Duodenal mucosa (tissue), 2 donors: ENCODE data around the gene MAP1LC3A.

Experiments
- H3K27ac ChIP-seq: one replicate; pipeline ENCODE4 v1.7.0; 2013; ENCODE audit warnings: low read depth, low read length
- H3K27me3 ChIP-seq, 2 donors: one replicate each; pipeline ENCODE4 v1.7.0; 2013; ENCODE audit warnings: low read length in 2 of 2, control low read depth in 1 of 2; ENCODE audit not compliant: insufficient read depth in 2 of 2, control insufficient read depth in 1 of 2
- H3K36me3 ChIP-seq, 2 donors: one replicate each; pipeline ENCODE4 v1.7.0; 2013; ENCODE audit warnings: low read length in 2 of 2, control low read depth in 1 of 2; ENCODE audit not compliant: insufficient read depth in 2 of 2, control insufficient read depth in 1 of 2
- H3K4me1 ChIP-seq, 2 donors: one replicate each; pipeline ENCODE4 v1.7.0; 2013; ENCODE audit warnings: low read length in 2 of 2, control low read depth in 1 of 2; ENCODE audit not compliant: insufficient read depth in 2 of 2, control insufficient read depth in 1 of 2
- H3K4me3 ChIP-seq, 2 donors: one replicate each; pipeline ENCODE4 v1.7.0; 2013; ENCODE audit warnings: low read length in 2 of 2, low read depth in 1 of 2
- H3K9ac ChIP-seq, 2 donors: one replicate each; pipeline ENCODE4 v1.7.0; 2013; ENCODE audit warnings: low read length in 2 of 2, low read depth in 1 of 2
- H3K9me3 ChIP-seq, 2 donors: one replicate each; pipeline ENCODE4 v1.7.0; 2013; ENCODE audit warnings: low read length in 2 of 2, control low read depth in 1 of 2; ENCODE audit not compliant: control insufficient read depth in 1 of 2

Gene MAP1LC3A

GRCh38 chr20:34574426-34574825 lies 15.9 kb downstream of the MAP1LC3A start:
- H3K36me3 ChIP-seq = peaks cover 4 to 19% of the 10 kb centered on the region in 2 donors

GRCh38 chr20:34574861-34575260 lies 16.3 kb downstream of the MAP1LC3A start:
- no peak overlapping the region for H3K27ac ChIP-seq
- no peaks in the 10 kb centered on the region for H3K9me3 ChIP-seq
- peaks cover 4 to 19% of the 10 kb centered on the region in 2 donors for H3K36me3 ChIP-seq
- no peak overlapping the region for H3K4me3 ChIP-seq
- no peaks in the 10 kb centered on the region for H3K27me3 ChIP-seq
- H3K4me1 ChIP-seq = peaks cover 7 to 11% of the 10 kb centered on the region in 2 donors
- no peak overlapping the region for H3K9ac ChIP-seq

More at GRCh38 chr20:34574426-34574825, 15.9 kb downstream of the MAP1LC3A start:
- Histone ChIP-seq H3K27me3 (no peaks in the 10 kb centered on the region), H3K4me3 (no peak overlapping the region), H3K27ac (no peak overlapping the region), H3K9me3 (no peaks in the 10 kb centered on the region), H3K9ac (no peak overlapping the region), H3K4me1 (peaks cover 2 to 7% of the 10 kb centered on the region in 2 donors)

GRCh38 chr20:34575271-34575670 lies 16.8 kb downstream of the MAP1LC3A start:
- Histone ChIP-seq H3K4me1 (peaks cover 11 to 15% of the 10 kb centered on the region in 2 donors), H3K9ac (no peak overlapping the region), H3K27me3 (no peaks in the 10 kb centered on the region), H3K36me3 (peaks cover 4 to 19% of the 10 kb centered on the region in 2 donors), H3K9me3 (no peaks in the 10 kb centered on the region), H3K4me3 (no peak overlapping the region), H3K27ac (no peak overlapping the region)

GRCh38 chr20:34575756-34576155 lies 17.2 kb downstream of the MAP1LC3A start:
- Histone ChIP-seq H3K27ac (no peak overlapping the region), H3K36me3 (peaks cover 3 to 19% of the 10 kb centered on the region in 2 donors)

GRCh38 chr20:34577061-34577460 lies 18.5 kb downstream of the MAP1LC3A start:
- H3K9me3 ChIP-seq = no peaks in the 10 kb centered on the region
- peaks cover 3 to 23% of the 10 kb centered on the region in 2 donors for H3K36me3 ChIP-seq
- no peak overlapping the region for H3K9ac ChIP-seq
- no peak overlapping the region for H3K4me3 ChIP-seq
- no peak overlapping the region for H3K27ac ChIP-seq
- peaks cover 17 to 23% of the 10 kb centered on the region in 2 donors for H3K4me1 ChIP-seq
- H3K27me3 ChIP-seq = no peaks in the 10 kb centered on the region

More at GRCh38 chr20:34575756-34576155, 17.2 kb downstream of the MAP1LC3A start:
- H3K9me3 ChIP-seq = no peaks in the 10 kb centered on the region
- peaks cover 15 to 18% of the 10 kb centered on the region in 2 donors for H3K4me1 ChIP-seq
- no peaks in the 10 kb centered on the region for H3K27me3 ChIP-seq
- H3K9ac ChIP-seq = no peak overlapping the region
- H3K4me3 ChIP-seq = no peak overlapping the region

- peaks cover 3 to 28% of the 10 kb centered on the region in 2 donors for H3K36me3 ChIP-seq
- H3K9ac ChIP-seq = no peak overlapping the region
- H3K4me3 ChIP-seq = no peak overlapping the region
- no peak overlapping the region for H3K27ac ChIP-seq
- peaks cover 17 to 28% of the 10 kb centered on the region in 2 donors for H3K4me1 ChIP-seq
- H3K9me3 ChIP-seq = no peaks in the 10 kb centered on the region
- no peaks in the 10 kb centered on the region for H3K27me3 ChIP-seq
These were observed 19.5 kb downstream of the MAP1LC3A start for GRCh38 chr20:34578025-34578424.

- Histone ChIP-seq H3K4me1 (peaks cover 17 to 28% of the 10 kb centered on the region in 2 donors), H3K9me3 (no peaks in the 10 kb centered on the region), H3K4me3 (no peak overlapping the region), H3K27me3 (no peaks in the 10 kb centered on the region), H3K9ac (no peak overlapping the region), H3K36me3 (peaks cover 3 to 27% of the 10 kb centered on the region in 2 donors), H3K27ac (no peak overlapping the region)
These were observed 20.0 kb downstream of the MAP1LC3A start for GRCh38 chr20:34578521-34578920.

- peaks cover 17 to 28% of the 10 kb centered on the region in 2 donors for H3K4me1 ChIP-seq
- H3K9me3 ChIP-seq = no peaks in the 10 kb centered on the region
- H3K27ac ChIP-seq = no peak overlapping the region
- H3K27me3 ChIP-seq = no peaks in the 10 kb centered on the region
- H3K9ac ChIP-seq = no peak overlapping the region
- no peak overlapping the region for H3K4me3 ChIP-seq
- peaks cover 3 to 25% of the 10 kb centered on the region in 2 donors for H3K36me3 ChIP-seq
These were observed 20.9 kb downstream of the MAP1LC3A start for GRCh38 chr20:34579191-34579978.

- Histone ChIP-seq H3K27me3 (no peaks in the 10 kb centered on the region), H3K9me3 (no peaks in the 10 kb centered on the region), H3K4me1 (peaks cover 17 to 28% of the 10 kb centered on the region in 2 donors), H3K9ac (peak overlapping the region in 1 of 2 donors; percentile 4), H3K27ac (no peak overlapping the region), H3K36me3 (peaks cover 6 to 23% of the 10 kb centered on the region in 2 donors), H3K4me3 (no peak overlapping the region)
These were observed 21.7 kb downstream of the MAP1LC3A start for GRCh38 chr20:34579979-34580940.
